Thymus (tissue), 11 donors: ENCODE measurements around the gene LAMB1. TPM values are rescaled to one million over a fixed set of nuclear protein-coding genes. Genes with fewer than 3 reads are reported as not detected.
"Not testable (repeated sequence)": the region's sequence is repeated elsewhere in the genome, so short reads cannot be mapped to it uniquely, and the experiment has no call there.

Experiments used
- DNase-seq, 9 donors: peaks; one replicate each; pipeline ENCODE4 v3.0.0-alpha.2; 2013; ENCODE audit warnings: low spot score in 9 of 9, low read depth in 6 of 9, missing footprints in 1 of 9
- H3K27ac ChIP-seq, 2 donors: one replicate each; pipeline ENCODE4 v1.5.1; 2013; ENCODE audit warnings: control low read depth in 1 of 2, low read depth in 1 of 2, low read length in 1 of 2, mild to moderate bottlenecking in 1 of 2, moderate library complexity in 1 of 2
- H3K27me3 ChIP-seq, 2 donors: one replicate each; pipeline ENCODE4 v1.5.1; 2013; ENCODE audit warnings: low read length in 1 of 2; ENCODE audit not compliant: control insufficient read depth in 2 of 2, insufficient read depth in 1 of 2
- H3K36me3 ChIP-seq, 2 donors: one replicate each; pipeline ENCODE4 v1.5.1; 2013; ENCODE audit warnings: low read length in 1 of 2, mild to moderate bottlenecking in 1 of 2, moderate library complexity in 1 of 2; ENCODE audit not compliant: control insufficient read depth in 2 of 2, insufficient read depth in 2 of 2
- H3K4me1 ChIP-seq, 2 donors: one replicate each; pipeline ENCODE4 v1.5.1; 2013; ENCODE audit warnings: low read length in 2 of 2; ENCODE audit not compliant: control insufficient read depth in 2 of 2, insufficient read depth in 2 of 2
- H3K4me3 ChIP-seq, 2 donors: one replicate each; pipeline ENCODE4 v1.5.1; 2013; ENCODE audit warnings: low read length in 2 of 2, control low read depth in 1 of 2, mild to moderate bottlenecking in 1 of 2
- H3K9me3 ChIP-seq, 2 donors: one replicate each; pipeline ENCODE4 v1.5.1; 2013; ENCODE audit warnings: low read length in 1 of 2, mild to moderate bottlenecking in 1 of 2; ENCODE audit not compliant: control insufficient read depth in 2 of 2, insufficient read depth in 1 of 2
- WGBS: extraction: QIAGEN DNeasy Blood & Tissue Kit; methylation state at CpG from one replicate; pipeline ENCODE4 v1.1.7; 2013; 5-methylcytosine and 5-hydroxymethylcytosine counted together
- polyA plus RNA-seq: library from polyadenylated mRNA; stranded (reverse); fragments of 200-250 nt; gene quantifications from one replicate; pipeline ENCODE4 v1.2.3, GENCODE V29; 2013
- total RNA-seq: library from RNA; stranded (reverse); fragments of 120-200 nt; gene quantifications from one replicate; pipeline ENCODE4 v1.2.4, GENCODE V29; 2013
- donor health status: healthy.

Gene LAMB1
- total and polyA plus RNA-seq, 2 donors, result 33.4 to 251 TPM

DNA sequence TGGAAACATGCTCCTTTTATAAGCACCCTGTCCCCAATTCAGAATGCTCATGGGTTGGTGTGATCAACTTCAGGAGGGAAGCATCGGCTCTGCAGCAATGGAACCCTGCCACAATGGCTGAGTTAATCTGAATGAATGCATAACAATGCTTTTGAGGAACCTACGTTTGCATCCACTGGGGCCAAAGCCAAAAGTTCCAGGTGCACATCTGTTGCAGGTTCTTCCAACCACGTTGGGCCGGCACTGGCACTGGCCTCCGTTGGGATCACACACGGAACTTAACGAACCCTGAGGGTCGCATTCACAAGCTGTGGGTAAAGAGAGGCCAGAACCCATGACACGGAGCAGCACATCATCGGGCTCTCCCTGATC lies 43.4 kb downstream of the LAMB1 start:
- H3K36me3 ChIP-seq, result no peaks in the 10 kb centered on the region
- no peak for DNase-seq
- WGBS, result 91% methylated on average over 10 of the region's 10 CpGs
- H3K4me3 ChIP-seq, result no peak overlapping the region
- no peak overlapping the region for H3K27ac ChIP-seq
- no peaks in the 10 kb centered on the region for H3K9me3 ChIP-seq
- H3K4me1 ChIP-seq, result no peaks in the 10 kb centered on the region
- no peaks in the 10 kb centered on the region for H3K27me3 ChIP-seq

DNA sequence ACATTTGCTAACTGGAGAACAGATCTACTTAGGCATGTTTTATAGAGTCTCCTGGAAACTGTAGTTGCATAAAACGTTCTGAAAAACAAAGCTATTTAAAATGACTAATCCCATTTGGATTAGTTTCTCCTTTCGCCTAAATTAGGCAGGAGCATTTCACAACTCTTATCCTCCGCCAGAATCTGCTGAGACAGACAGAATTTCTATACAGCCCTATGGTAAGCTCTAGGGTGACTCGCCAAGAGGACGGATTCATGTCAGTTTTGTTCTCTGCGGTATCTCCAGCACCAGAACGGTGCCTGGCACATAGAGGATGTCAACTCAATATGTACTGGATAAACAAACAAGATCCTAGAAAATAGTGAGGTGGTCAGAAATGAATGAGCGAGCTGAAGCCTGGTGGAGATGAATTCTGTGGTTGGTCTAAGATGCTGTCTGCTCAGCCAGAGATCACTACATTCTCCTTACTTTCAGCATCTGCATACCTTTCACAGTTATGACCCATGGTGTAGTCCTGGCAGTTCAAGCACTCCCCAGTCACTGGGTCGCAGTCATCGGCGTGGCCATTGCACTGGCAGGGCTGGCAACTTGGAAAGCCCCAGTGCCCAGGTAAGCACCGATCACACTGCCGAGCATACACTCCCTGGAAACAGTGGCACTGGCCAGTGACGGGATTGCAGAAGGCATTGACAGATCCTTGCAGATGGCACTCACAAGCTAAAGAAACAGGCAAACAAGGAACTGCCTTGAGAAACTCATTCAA lies 44.0 kb downstream of the LAMB1 start:
- no peaks in the 10 kb centered on the region for H3K9me3 ChIP-seq
- H3K4me1 ChIP-seq, result no peaks in the 10 kb centered on the region
- H3K4me3 ChIP-seq, result no peak overlapping the region
- no peaks in the 10 kb centered on the region for H3K27me3 ChIP-seq
- DNase-seq, result no peak
- peak overlapping the region in 1 of 2 donors; percentile 66 for H3K27ac ChIP-seq
- WGBS, result 90% methylated on average over 14 of the region's 14 CpGs
- no peaks in the 10 kb centered on the region for H3K36me3 ChIP-seq

DNA sequence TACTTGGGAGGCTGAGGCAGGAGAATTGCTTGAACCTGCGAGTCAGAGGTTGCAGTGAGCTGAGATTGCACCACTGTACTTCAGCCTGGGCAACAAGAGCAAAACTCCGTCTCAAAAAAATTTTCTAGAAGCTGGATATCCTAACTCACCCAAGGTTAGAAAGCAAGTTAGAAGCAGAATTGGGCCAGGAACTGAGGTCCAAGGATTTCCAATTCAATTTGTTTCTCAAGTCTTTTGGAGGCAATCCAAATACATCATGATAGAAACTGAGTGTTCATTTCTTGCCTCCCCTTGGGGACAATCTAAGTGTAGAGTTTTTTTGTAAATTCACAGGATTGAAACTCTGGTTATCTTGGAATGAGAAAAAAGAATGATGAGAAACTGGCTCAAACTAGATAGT lies 45.5 kb downstream of the LAMB1 start:
- no peak overlapping the region for H3K27ac ChIP-seq
- 92% methylated on average over 2 of the region's 2 CpGs for WGBS
- H3K4me1 ChIP-seq, result no peaks in the 10 kb centered on the region
- no peaks in the 10 kb centered on the region for H3K27me3 ChIP-seq
- H3K4me3 ChIP-seq, result no peak overlapping the region
- no peak for DNase-seq
- no peaks in the 10 kb centered on the region for H3K9me3 ChIP-seq
- H3K36me3 ChIP-seq, result no peaks in the 10 kb centered on the region

DNA sequence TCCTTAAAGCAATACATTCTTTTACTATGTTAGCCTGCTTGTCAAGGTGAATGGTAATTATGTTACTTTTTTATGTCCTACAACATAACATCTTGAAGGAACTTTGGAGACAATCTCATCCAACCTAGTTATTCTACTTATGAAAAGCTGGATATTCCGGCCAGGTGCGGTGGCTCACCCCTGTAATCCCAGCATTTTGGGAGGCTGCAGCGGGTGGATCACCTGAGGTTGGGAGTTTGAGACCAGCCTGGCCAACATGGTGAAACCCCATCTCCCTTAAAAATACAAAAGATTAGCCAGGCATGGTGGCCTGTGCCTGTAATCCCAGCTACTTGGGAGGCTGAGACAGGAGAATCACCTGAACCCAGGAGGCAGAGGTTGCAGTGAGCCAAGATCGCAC lies 46.0 kb downstream of the LAMB1 start:
- H3K4me1 ChIP-seq, H3K4me3 ChIP-seq, H3K27me3 ChIP-seq, H3K36me3 ChIP-seq, DNase-seq, H3K9me3 ChIP-seq, H3K27ac ChIP-seq: not testable (repeated sequence)
- WGBS, result 98% methylated on average over 4 of the region's 4 CpGs

DNA sequence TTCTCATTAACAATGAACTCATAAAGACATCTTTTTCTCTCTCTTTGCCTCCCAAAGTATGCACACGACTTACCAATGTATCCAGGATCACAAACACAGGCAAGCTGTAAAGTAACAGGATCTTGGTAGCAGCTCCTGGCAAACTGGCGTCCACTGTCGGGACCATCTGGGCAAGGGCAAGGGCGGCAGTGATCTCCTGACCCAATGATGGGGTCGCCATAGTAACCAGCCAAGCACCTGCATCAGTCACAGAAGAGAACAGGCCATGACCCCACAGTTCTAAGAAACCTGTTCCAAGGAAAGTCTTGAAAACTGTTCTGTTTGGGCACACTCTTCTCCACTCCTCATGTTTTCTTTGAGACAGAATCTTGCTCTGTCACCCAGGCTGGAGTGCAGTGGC lies 47.6 kb downstream of the LAMB1 start:
- H3K27ac ChIP-seq, result no peak overlapping the region
- DNase-seq, result no peak
- peaks cover 0 to 2% of the 10 kb centered on the region in 2 donors for H3K27me3 ChIP-seq
- no peaks in the 10 kb centered on the region for H3K9me3 ChIP-seq
- H3K36me3 ChIP-seq, result no peaks in the 10 kb centered on the region
- H3K4me3 ChIP-seq, result no peak overlapping the region
- H3K4me1 ChIP-seq, result no peaks in the 10 kb centered on the region
- WGBS, result 96% methylated on average over 5 of the region's 5 CpGs

DNA sequence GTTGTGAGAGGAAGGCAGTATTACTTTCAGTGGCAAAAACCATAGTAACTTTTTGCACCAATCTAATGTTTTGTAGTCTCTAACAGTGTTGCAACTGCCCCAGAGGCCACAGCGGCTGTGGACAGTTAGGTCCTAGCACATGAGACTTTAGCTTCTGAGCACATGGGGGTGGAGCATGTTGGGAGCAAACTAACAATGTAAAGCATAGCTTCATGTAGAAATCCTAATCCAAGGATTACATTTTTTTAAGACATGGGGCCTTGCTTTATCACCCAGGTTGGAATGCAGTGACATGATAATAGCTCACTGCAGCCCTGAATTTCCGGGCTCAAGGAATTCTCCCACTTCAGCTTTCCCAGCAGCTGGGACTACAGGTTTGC lies 49.0 kb downstream of the LAMB1 start:
- H3K4me1 ChIP-seq, result no peaks in the 10 kb centered on the region
- H3K36me3 ChIP-seq, result no peaks in the 10 kb centered on the region
- WGBS, result 96% methylated on average over 2 of the region's 2 CpGs
- peaks cover 0 to 2% of the 10 kb centered on the region in 2 donors for H3K27me3 ChIP-seq
- no peak overlapping the region for H3K27ac ChIP-seq
- H3K4me3 ChIP-seq, result no peak overlapping the region
- DNase-seq, result no peak
- no peaks in the 10 kb centered on the region for H3K9me3 ChIP-seq

DNA sequence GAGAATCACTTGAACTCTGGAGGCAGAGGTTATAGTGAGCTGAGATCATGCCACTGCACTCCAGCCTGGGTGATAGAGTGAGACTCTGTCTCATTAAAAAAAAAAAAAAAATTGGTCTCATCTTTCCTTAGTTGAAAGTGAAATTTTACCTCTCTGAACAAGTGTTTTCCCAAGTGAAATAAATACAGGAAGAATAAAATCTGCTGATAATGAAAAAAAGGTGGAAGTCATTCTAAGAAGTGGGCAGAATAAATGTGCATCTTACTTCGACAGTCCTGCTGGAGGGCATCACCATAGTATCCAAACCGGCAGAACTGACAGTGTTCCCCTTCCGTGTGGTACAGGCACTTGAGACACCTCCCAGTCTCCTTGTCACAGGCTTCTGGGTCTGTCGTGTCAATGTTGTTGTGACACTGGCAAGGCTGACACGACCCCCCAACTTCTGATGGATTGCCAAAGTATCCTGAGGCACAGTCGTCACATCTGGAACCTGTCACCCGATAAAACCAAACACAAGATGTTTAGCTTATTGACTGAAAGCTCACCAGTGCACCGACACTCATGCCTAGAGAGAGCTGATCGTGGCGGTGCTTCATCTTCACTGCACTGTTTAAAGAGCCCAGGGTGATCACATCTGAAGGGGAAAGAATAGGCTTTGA lies 49.6 kb downstream of the LAMB1 start:
- Histone ChIP-seq H3K4me3 (no peak overlapping the region), H3K27me3 (peaks cover 0 to 2% of the 10 kb centered on the region in 2 donors), H3K4me1 (no peaks in the 10 kb centered on the region), H3K36me3 (no peaks in the 10 kb centered on the region), H3K27ac (no peak overlapping the region), H3K9me3 (no peaks in the 10 kb centered on the region)
- DNase-seq, result no peak
- 92% methylated on average over 10 of the region's 10 CpGs for WGBS

DNA sequence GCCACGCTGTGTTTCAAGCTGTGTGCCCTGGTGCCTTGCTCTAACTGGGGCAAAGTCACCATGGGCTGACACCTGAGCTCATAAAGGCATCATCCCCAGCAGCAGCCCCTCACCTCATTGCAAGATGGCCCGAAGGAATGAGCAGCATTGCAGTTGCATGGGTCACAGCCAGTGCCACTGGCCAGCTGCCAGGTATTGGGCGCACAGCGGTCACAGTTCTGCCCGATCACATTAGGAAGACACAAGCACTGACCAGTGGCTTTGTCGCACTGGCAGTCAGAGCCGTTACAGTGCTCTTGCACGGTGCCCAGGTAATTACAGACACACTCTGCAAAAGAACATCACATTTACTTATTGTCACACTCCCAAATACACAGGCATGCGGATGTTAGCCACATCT lies 51.1 kb downstream of the LAMB1 start:
- H3K4me3 ChIP-seq, result no peak overlapping the region
- no peaks in the 10 kb centered on the region for H3K9me3 ChIP-seq
- H3K27me3 ChIP-seq, result peaks cover 0 to 2% of the 10 kb centered on the region in 2 donors
- H3K4me1 ChIP-seq, result no peaks in the 10 kb centered on the region
- 94% methylated on average over 9 of the region's 9 CpGs for WGBS
- H3K36me3 ChIP-seq, result no peaks in the 10 kb centered on the region
- no peak for DNase-seq
- H3K27ac ChIP-seq, result no peak overlapping the region

DNA sequence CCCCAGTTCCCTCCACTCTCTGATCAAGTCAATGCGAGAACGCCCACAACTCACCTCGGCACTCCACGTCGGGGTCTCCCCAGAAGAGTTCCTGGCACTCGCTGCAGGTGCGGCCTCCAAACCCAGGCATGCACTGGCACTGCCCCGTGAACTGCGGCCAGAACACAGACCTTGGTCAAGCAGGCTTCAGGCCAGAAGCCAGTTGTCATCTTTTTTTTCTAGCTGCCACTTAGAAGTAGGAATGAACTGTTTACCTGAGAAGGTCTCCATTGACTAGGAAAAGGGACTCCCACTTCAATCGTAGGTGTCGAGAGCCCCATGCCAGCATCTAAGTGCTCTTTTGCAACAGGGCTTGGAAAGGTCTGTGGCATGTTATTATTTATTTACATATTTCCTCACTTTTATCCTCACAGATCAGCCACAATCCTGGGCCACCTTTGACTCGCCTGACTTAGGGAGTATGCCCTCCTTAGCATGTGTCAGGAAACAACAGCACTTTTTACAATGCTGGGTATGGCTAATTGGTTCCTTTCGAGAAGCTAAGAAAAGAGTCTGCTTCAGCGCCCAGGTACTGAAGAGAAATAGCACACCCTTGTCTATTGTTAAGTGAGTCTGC lies 51.7 kb downstream of the LAMB1 start:
- Histone ChIP-seq H3K27ac (no peak overlapping the region), H3K4me3 (no peak overlapping the region), H3K36me3 (no peaks in the 10 kb centered on the region), H3K27me3 (peaks cover 0 to 2% of the 10 kb centered on the region in 2 donors), H3K4me1 (no peaks in the 10 kb centered on the region), H3K9me3 (no peaks in the 10 kb centered on the region)
- 96% methylated on average over 14 of the region's 14 CpGs for WGBS
- no peak for DNase-seq
